CD4-positive, alpha-beta T cell treated with Interleukin-2 at 100 ng/mL for 4 hours (primary cell): ENCODE results near the gene ELMO3.
A peak's percentile ranks its signal among the peaks of the same experiment; 100 is the strongest.

Experiments
- DNase-seq: peaks from one replicate; pipeline ENCODE4 v3.0.0-alpha.2; 2020; ENCODE audit warnings: low spot score

Gene ELMO3

DNA sequence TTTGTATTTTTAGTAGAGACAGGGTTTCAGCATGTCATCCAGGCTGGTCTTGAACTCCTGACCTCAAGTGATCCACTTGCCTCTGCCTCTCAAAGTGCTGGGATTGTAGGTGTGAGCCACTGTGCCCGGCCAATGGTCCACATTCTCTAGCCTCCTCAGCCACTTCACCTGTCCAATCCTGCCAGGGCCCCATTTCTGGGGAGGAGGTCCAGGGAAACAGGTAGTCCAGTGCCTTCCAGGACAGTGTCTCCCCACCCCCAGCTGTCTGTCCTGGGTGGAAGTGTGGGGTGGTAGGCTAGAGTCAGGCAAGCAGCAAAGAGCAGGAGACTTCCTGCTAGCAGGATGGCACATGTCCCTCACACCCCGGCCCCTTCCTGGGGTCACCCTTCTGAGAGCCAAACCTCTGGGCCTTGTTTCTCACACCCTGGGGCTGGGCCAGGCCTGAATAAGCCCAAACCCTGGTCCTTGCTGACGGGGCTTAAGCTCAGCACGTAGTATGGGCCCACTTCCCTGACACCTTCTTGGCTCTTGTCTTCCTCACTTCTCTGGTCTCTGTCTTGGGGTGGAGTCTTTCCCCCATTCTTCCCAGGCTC is 43.3 kb downstream of the ELMO3 start:
- DNase-seq = no peak

DNA sequence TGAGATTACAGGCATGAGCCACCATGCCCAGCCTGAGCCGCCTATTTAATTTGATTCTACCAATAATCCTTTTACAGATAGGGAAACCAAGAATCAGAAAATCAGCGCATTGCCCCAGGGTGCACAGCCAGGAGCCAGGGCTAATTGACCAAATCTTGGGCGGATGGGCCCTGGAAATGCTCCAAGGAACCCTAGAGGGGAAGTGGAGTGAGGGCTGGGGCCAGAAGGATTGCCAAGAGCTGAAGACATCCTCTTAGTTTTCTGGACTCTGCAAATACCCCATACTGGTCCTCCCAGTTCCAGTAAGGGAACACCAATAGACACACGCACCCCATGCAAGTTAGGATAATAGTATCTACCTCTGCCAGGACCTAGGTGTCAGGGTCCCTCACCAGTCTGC is 44.5 kb downstream of the ELMO3 start:
- no peak for DNase-seq

DNA sequence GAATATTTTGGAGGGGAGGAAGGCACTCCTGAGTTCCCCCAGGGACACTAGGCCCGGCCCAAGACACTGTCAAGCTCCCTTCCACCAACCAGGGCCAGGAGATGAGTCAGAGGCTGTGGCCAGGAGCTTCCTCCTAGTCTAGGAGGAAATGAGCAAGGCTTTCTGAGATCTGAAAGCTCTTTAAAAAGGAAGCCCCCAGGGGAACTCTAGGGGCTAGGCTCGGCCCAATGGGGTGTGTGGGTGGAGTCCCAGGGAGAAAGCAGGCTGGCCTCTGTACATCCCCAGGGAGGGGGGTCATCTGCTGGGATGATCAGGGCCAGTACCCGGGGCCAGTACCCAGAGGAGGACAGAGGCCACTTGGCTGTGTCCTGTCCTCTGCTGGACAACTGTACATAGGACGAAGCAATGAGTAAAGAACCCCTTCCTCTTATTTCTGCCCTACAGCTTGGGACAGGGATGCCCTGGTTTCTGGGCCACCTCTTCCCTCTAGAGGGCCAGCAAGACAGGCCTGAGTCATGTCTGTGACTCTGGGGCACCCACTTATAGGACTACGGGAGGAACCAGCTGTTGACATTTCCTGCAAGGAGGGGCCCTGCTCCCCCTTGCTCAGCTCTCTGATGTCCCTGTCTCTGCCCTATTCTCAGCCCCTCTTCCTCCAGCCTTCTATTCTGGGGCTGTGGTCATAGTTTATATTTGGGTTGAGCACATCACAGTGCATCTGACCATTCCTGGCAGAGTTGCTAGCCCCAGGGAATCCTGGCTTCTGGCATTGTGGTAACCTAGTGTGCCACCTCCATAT is 45.7 kb downstream of the ELMO3 start:
- peak; percentile 91 for DNase-seq

DNA sequence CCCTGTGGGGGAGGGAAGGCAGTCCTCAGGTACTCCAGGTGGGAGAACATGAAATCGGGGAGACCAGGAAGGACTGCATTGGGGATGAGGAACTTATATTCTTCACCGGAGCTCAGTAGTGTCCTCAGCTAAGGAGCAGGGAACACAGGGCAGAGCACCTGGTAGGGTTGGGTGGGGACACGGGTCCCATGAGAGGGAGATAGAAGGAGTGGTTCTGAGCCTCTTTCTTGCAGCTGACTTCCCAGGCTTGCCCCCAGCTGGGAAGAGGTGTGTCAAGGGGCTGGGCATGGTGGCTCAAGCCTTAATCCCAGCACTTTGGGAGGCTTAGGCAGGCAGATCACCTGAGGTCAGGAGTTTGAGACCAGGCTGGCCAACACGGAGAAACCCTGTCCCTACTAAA is 46.3 kb downstream of the ELMO3 start:
- no peak for DNase-seq

DNA sequence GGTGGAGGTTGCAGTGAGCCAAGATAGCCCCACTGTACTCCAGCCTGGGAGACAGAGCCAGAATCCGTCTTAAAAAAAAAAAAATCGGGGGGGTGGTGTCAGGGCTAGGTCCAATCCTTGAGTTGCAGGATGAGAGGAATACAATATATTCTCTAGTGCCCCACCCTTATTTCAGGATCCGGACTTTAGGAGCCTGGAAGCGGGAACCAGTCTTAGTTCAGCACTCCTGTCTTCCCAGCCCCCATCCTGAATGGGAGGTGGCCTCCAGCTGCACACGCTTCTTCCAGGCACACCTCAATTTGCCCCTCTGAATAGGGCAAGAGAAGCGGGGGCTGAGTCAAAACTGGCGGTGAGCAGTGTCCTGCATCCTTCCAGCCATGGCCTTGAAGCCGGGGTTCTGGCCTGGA is 46.7 kb downstream of the ELMO3 start:
- no peak for DNase-seq

DNA sequence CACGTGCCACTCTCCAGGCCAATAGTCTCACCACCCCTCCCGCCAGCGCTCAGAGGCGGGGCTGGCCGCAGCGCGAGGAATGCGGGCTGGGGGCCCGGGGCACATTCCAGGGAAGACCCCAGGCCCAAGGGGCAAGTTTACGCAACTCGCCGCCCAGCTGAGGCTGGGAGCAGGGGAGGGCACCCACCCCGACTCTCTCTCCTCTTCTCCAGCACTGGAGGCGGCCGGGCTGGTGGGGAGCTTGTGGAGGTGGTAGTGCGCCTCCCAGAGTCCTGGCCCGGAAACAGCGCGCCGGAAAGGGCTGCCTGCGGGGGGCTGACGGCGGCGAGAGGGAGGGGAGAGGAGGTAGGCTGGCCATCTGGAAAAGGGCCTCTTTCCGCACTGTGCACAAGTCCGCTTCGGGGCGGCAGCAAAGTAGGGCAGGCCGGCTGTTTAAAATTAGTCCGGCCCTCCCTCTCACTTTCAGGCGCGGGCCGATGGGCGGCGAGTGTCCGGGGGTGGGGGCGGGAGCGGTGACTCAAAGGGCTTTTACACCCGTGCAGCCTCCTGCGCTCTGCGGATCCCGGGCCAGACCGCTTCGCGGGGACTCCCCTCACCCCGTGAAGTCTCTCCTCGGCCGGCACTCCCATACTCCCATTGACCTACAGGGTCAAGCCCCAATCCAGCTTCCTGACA is 47.3 kb downstream of the ELMO3 start:
- DNase-seq = peak; percentile 42

DNA sequence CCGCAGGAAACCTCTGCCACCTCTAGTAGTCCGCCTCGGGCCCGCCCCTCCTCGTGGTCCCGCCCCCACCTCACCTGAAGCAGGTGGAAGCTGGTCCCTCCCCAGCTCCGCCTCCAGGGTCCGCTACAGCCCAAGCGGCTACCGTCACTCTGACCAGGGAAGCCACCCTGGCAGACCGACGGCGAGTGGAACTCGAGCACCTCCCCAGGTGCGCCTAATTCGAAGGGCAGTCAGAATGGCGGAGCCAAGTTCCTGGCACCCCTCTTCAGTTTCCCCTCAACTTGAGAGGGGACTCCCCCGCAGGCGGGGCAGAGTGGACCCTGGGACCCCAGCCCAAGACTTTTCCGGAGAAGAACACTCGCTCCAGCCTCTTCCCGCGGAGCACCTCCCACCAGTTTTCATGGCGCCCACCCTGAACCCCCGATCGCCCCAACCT is 47.8 kb downstream of the ELMO3 start:
- DNase-seq = no peak

DNA sequence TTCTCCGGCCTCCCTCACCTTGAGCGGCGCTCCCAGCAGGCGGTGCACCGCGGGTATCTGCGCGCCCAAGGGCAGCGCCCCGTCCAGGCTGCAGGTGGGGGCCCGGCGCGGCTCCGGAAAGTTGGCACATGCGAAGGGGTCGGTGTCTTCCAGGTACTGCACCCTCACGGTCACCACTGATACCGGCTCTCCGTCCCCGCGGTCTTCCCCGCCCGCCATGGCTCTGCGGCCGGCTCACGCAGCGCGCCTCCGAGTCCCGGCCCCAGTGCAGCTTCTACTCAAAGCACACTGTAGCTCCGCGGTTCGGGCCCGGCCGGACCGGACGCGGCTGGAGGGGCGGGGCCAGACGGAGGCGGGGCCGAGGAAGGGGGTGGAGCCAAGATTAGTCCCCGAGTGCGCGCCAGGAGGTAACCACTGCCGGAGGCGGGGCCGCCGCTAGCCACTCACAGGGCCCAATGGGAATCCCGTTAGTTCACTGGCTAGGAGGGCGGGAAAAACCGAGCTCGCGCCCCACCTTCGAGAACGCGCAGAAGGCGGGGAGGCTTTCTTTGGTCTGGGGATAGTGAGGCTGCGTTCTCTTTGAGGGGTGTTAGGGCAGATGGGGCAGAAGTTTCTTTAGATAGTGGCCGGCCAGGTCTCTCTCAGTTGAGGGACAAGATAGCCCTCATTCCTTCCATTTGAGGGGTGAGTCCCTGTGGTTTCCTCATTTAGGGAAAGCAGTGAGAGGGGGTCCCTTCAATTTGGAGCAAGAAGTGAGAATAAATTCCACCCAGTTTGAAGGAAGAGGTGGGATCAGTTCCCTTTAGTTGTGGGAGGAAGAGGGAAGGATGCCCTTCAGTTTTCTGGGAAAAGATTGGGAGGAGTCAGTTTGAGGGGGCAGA is 48.5 kb downstream of the ELMO3 start, which contains the start of gene FHOD1:
Gene FHOD1, minus strand, starts transcription at position 290 of the 881 bp plus-strand sequence. Its CDS starts 71 bp downstream, at position 219.
- DNase-seq = peak; percentile 96

DNA sequence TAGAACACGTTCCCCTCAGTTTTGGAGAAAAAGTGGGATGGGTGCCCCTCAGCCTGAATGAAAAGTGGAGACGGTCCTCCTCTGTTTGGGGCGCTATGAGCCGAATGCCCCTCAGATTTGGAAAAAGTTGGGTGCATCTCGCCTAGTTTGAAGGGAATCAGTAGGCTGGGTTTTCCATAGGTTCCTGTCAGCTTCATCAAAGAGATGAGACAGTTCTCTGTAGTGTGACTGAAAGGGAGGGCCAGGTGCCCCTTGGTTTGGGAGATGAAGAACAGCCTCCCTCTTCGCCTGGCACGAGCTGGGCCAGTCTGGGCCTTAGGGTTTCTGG is 49.1 kb downstream of the ELMO3 start:
- DNase-seq = no peak

DNA sequence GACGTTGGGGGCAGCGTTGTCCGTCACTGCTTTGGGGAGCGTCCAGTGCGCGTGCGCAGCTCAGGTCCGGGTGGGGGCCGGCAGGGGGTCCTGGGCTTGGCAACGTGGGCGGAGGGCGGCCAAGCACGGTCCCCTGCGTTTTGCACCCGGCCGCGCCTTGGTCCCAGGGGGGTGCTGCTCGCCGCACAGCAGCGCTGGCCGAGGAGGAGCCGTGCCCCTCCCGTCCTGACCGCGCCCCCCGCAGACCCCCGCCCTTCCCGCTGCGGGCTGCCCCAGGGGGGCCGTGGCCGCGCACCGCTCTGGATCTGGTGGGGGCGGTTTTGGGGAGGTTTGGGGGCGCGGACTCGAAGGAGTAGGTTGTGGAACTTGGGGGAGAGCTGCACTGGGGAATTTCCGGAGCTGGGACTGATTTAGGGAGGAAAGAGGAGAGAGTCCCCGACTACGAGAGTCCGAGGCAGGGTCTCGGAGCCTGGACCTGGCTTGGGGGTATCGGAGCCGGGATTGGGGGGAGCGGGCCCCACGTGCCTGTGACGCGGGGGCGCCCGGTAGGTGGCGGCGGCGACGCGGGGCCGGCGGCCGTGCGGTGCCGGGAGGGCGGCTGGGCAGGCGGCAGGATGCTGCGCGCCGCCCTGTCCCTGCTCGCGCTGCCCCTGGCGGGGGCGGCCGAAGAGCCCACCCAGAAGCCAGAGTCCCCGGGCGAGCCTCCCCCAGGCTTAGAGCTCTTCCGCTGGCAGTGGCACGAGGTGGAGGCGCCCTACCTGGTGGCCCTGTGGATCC is 49.7 kb downstream of the ELMO3 start, which contains the start of gene SLC9A5:
Gene SLC9A5, plus strand, starts transcription at position 579 of the 777 bp plus-strand sequence. Its CDS starts 36 bp downstream, at position 615.
- peak; percentile 7 for DNase-seq

DNA sequence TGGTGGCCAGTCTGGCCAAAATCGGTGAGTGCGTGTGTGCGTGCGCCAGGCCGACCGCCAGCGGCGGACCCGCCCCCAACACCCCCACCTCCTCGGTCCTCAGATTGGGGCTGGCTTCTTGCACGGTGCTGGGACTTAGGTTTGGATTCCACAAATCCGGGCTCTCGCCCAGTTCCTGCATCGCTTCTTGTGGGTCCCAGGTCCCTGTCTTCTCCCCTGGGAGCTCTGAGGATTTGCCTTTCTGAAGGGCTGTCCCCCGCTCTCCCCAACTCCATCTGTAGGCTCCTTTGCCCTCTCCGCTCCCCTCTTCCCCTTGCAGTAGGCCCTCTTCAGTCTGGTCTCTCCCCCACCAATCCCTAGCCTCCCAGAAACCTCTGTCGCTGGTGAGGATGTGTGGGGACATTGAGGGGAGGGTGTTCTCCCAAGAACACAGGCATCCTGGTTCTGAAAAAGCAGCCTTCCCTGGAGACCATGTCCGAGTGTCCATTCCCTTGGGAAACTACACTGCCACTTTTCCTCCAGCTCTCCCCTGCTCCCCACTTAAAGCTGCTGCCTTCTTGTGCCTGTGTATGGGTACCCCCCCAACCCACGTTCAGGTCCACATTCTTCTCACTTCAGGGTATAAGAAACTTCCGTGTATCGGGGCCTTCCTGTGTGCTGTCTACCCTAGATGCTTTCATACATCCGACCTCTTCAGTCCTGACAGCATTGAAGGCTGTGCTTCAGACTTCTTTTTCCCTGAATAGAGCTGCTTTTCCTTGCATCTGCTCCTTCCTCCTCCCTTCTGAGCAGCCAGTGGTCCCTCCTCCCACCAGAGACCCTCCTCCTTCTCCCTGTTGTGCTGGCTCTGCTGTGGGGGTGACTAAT is 50.5 kb downstream of the ELMO3 start:
- DNase-seq = no peak

DNA sequence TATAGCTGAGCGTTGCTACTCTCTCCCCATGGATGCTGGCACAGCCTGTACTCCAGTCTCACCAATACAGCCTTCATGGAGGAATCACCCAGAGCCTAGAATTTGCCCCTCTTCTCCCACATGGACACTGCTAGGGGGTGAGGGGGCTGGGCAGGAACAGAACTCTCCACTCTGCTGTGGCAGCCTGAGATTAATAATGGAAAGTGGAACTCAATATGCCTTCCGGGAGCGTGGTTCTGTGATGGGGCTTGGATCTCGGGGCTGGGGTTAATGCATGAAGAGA is 51.1 kb downstream of the ELMO3 start:
- no peak for DNase-seq

DNA sequence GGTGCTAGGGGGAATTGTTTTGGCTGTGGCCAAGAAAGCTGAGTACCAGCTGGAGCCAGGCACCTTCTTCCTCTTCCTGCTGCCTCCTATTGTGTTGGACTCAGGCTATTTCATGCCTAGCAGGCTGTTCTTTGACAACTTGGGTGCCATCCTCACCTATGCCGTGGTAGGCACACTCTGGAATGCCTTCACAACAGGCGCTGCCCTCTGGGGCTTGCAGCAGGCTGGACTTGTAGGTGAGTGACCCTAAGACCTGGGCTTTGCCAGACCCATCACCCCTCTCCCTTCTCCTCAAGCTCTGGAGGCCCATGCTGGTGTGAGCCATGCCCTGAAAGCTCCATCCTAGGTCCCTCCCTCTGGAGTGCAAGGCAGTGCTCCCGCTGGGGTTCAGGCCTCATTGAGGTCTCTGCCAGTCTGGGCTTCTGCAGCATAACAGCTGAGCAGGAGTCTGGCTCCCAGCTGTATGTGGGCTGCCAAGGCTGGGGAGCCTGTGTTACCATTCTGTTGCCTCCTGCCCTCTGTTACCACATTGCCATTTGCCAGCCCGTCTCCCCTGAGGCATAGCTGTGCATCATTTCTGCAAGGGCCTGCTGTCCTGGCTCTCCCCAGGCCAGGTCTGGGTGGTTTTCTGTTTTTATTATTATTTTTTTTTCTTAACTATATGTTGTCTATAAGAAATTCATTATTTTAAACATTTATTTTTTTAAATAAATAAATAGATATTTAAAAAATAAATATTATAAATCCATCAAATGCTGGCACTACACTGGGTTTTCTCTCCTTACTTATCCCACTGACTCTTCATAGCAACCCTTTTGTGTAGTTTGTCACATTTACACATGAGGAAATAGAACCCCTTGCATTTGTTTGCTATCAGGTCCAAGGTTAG is 53.9 kb downstream of the ELMO3 start:
- no peak for DNase-seq
